PC-9 (cell line): ENCODE results near the gene NIPA2.

ENCODE experiments used
- EZH2 ChIP-seq: fragments of 200-600 bp; sonication (generic); IDR thresholded peaks from 2 replicates; pipeline ENCODE4 v1.8.0; 2017; ENCODE audit warnings: antibody characterized with exemption, low read depth
- TF ChIP-seq, protein P1 (sequence below): fragments of 200-600 bp; sonication (generic); conservative IDR thresholded peaks from 2 replicates; pipeline ENCODE4 v1.6.1; 2017; ENCODE audit warnings: mixed run types, antibody characterized with exemption, mild to moderate bottlenecking, moderate library complexity

DNA sequence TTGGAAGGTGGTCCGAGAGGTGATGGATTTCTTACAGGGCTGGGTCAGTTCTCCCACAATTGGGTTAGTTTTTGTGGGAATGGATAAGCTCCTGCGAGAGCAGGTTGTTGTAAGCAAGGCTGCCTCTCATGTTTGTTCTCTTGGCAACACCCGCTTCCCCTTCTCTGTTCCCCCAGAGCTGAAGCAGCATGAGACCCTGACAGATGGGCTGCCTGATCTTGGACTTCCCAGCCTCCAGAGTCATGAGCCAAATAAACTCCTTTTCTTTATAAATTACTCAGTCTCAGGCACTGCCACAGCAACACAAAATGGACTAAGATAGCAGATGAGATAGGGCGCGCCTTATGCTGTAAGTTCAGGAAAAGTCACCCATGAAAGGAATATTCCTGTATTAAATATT is 38.7 kb downstream of the NIPA2 start:
- TF ChIP-seq, protein P1, sequence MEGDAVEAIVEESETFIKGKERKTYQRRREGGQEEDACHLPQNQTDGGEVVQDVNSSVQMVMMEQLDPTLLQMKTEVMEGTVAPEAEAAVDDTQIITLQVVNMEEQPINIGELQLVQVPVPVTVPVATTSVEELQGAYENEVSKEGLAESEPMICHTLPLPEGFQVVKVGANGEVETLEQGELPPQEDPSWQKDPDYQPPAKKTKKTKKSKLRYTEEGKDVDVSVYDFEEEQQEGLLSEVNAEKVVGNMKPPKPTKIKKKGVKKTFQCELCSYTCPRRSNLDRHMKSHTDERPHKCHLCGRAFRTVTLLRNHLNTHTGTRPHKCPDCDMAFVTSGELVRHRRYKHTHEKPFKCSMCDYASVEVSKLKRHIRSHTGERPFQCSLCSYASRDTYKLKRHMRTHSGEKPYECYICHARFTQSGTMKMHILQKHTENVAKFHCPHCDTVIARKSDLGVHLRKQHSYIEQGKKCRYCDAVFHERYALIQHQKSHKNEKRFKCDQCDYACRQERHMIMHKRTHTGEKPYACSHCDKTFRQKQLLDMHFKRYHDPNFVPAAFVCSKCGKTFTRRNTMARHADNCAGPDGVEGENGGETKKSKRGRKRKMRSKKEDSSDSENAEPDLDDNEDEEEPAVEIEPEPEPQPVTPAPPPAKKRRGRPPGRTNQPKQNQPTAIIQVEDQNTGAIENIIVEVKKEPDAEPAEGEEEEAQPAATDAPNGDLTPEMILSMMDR = no peak
- TF ChIP-seq EZH2 = no peak
